Gastroesophageal sphincter (tissue), 3 donors: ENCODE results near the gene ZBTB20.

Experiments used
- EP300 ChIP-seq: sonication (generic); formaldehyde crosslinking; IDR thresholded peaks from one replicate; pipeline ENCODE4 v1.6.1; 2017; ENCODE audit warnings: antibody characterized with exemption, mild to moderate bottlenecking
- POLR2A ChIP-seq, 2 donors: fragments of 450-650 bp; IDR thresholded peaks; one replicate each; pipeline ENCODE4 v1.6.1; 2017; ENCODE audit warnings: antibody characterized with exemption in 2 of 2, mild to moderate bottlenecking in 2 of 2, moderate library complexity in 1 of 2
- POLR2AphosphoS5 ChIP-seq: sonication (generic); formaldehyde crosslinking; IDR thresholded peaks from one replicate; pipeline ENCODE4 v1.6.1; 2017; ENCODE audit warnings: antibody characterized with exemption
- TF ChIP-seq, protein P1 (sequence below), 4 experiments: fragments of 200-600 bp in 2 of 4; fragments of 450-650 bp in 2 of 4; sonication (generic) in 1 of 4; IDR thresholded peaks; one replicate each; pipeline ENCODE4 v1.5.1; 2017 to 2019; ENCODE audit warnings: antibody characterized with exemption in 4 of 4, mild to moderate bottlenecking in 2 of 4, moderate library complexity in 2 of 4

DNA sequence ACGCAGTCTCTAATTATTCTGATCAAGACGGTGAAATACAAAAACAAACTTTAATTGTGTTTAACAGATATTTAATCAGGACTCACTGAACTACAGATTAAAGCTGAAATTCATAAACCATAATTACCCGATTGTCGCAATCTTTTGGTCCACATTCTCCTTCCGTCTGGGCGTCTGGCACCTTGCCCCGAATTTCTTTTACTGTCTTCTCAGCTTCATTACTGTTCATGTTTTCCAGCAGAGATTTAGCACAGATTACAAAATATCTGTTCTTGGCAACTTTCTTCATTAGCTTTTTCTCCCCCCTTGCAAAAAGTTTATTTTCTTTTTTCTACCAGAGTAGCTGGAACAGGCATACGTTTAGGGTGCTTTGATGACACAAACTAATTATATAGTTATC lies 581.9 kb downstream of the ZBTB20 start:
- TF ChIP-seq EP300, result no peak
- TF ChIP-seq POLR2A (IDR thresholded peaks at IDR 0.05), result no peak
- TF ChIP-seq, protein P1, sequence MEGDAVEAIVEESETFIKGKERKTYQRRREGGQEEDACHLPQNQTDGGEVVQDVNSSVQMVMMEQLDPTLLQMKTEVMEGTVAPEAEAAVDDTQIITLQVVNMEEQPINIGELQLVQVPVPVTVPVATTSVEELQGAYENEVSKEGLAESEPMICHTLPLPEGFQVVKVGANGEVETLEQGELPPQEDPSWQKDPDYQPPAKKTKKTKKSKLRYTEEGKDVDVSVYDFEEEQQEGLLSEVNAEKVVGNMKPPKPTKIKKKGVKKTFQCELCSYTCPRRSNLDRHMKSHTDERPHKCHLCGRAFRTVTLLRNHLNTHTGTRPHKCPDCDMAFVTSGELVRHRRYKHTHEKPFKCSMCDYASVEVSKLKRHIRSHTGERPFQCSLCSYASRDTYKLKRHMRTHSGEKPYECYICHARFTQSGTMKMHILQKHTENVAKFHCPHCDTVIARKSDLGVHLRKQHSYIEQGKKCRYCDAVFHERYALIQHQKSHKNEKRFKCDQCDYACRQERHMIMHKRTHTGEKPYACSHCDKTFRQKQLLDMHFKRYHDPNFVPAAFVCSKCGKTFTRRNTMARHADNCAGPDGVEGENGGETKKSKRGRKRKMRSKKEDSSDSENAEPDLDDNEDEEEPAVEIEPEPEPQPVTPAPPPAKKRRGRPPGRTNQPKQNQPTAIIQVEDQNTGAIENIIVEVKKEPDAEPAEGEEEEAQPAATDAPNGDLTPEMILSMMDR (IDR thresholded peaks at IDR 0.05), result no peak
- TF ChIP-seq POLR2AphosphoS5, result no peak
